Suprapubic skin (tissue), 4 donors: Measurements from ENCODE around the gene CIRBP. TPM values are rescaled to one million over a fixed set of nuclear protein-coding genes. Genes with fewer than 3 reads are reported as not detected.

Source experiments
- DNase-seq, 2 donors: peaks; one replicate each; pipeline ENCODE4 v3.0.0-alpha.2; 2019; ENCODE audit warnings: low spot score in 2 of 2
- H3K27ac ChIP-seq: fragments of 200-600 bp; sonication (generic); one replicate; pipeline ENCODE4 v1.5.1; 2019
- H3K27me3 ChIP-seq: fragments of 200-600 bp; sonication (generic); one replicate; pipeline ENCODE4 v1.5.1; 2019
- H3K36me3 ChIP-seq: fragments of 200-600 bp; sonication (generic); one replicate; pipeline ENCODE4 v1.5.1; 2019
- H3K4me1 ChIP-seq: fragments of 200-600 bp; sonication (generic); one replicate; pipeline ENCODE4 v1.5.1; 2019
- H3K4me3 ChIP-seq: fragments of 200-600 bp; sonication (generic); one replicate; pipeline ENCODE4 v1.5.1; 2019; ENCODE audit warnings: mild to moderate bottlenecking
- H3K9me3 ChIP-seq: fragments of 200-600 bp; sonication (generic); one replicate; pipeline ENCODE4 v1.5.1; 2019
- EP300 ChIP-seq: sonication (generic); formaldehyde crosslinking; IDR thresholded peaks from one replicate; pipeline ENCODE4 v1.6.1; 2017; ENCODE audit warnings: antibody characterized with exemption
- POLR2A ChIP-seq, 2 donors: fragments of 450-650 bp; IDR thresholded peaks; one replicate each; pipeline ENCODE4 v1.6.1; 2017; ENCODE audit warnings: antibody characterized with exemption in 2 of 2, mild to moderate bottlenecking in 2 of 2, moderate library complexity in 2 of 2
- POLR2AphosphoS5 ChIP-seq, 3 donors: sonication (generic); formaldehyde crosslinking; IDR thresholded peaks; one replicate each; pipeline ENCODE4 v1.6.1; 2017; ENCODE audit warnings: antibody characterized with exemption in 3 of 3
- WGBS: methylation state at CpG from one replicate; pipeline ENCODE4 v1.1.5; 2018; 5-methylcytosine and 5-hydroxymethylcytosine counted together
- total RNA-seq, 4 donors: library from RNA; depleted of rRNA; stranded (reverse); fragments of >200 nt; gene quantifications; one replicate each; pipeline ENCODE4 v1.1.0, GENCODE V29; 2016
- TF ChIP-seq, protein P1 (sequence below), 2 donors: fragments of 200-600 bp in 1 of 2; fragments of 450-650 bp in 1 of 2; sonication (generic) in 1 of 2; IDR thresholded peaks; one replicate each; pipeline ENCODE4 v1.5.1; 2016 to 2019; ENCODE audit warnings: antibody characterized with exemption in 2 of 2, mild to moderate bottlenecking in 1 of 2, moderate library complexity in 1 of 2

CIRBP gene
- total RNA-seq, 4 donors from 2014 or later, result 338 to 672 (median 451) TPM

DNA sequence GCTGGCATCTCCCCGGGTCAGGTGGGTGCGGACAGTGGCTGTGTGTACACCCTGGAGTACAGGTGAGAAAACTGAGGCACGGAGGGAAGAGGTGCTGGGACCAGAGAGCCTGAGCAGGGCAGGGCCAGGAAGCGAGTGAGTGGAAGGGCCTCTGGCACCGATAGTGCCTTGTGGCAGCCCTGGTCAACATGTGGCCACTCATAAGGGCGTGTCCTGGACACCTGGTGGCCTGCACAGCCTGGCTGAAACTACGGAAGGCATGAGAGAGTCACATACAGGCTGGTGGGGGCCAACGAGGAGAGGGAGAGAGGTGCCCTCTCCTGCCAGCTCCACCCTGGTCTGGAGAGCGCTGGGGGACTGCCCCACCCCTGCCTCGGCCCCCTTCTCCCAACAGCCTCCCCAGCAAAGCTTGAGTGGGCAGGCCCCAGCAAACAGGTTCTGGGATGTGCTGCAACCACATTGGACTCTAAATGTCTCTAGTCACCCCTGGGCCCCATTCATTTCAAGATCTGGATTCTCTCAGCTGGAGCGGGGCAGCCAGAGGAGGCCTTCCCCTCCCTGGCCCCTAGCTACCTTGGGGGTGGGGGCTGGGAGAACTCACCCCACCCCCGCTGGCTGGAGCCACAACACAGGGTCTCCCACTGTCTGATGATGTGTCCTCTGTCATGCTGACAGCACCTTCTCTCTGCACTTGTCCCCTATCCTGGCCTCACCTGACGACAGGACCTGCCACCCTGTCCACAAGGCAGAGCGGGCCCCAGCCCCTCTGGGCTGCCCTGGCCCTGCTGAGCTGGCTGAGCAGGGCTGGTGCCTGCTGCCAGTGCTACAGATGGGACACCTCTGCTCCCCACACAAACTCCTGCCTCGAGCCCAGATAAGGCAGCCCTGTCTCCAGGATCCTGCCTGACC, 37.1 kb upstream of the CIRBP start:
- H3K4me3 ChIP-seq, result no peak overlapping the region
- no peaks in the 10 kb centered on the region for H3K9me3 ChIP-seq
- H3K27ac ChIP-seq, result no peak overlapping the region
- H3K4me1 ChIP-seq, result peaks cover 33% of the 10 kb centered on the region
- 69% methylated on average over 9 of the region's 15 CpGs for WGBS
- peaks cover 2% of the 10 kb centered on the region for H3K27me3 ChIP-seq
- DNase-seq, result no peak
- TF ChIP-seq POLR2AphosphoS5 (IDR thresholded peaks at IDR 0.05), result no peak
- TF ChIP-seq, protein P1, sequence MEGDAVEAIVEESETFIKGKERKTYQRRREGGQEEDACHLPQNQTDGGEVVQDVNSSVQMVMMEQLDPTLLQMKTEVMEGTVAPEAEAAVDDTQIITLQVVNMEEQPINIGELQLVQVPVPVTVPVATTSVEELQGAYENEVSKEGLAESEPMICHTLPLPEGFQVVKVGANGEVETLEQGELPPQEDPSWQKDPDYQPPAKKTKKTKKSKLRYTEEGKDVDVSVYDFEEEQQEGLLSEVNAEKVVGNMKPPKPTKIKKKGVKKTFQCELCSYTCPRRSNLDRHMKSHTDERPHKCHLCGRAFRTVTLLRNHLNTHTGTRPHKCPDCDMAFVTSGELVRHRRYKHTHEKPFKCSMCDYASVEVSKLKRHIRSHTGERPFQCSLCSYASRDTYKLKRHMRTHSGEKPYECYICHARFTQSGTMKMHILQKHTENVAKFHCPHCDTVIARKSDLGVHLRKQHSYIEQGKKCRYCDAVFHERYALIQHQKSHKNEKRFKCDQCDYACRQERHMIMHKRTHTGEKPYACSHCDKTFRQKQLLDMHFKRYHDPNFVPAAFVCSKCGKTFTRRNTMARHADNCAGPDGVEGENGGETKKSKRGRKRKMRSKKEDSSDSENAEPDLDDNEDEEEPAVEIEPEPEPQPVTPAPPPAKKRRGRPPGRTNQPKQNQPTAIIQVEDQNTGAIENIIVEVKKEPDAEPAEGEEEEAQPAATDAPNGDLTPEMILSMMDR (IDR thresholded peaks at IDR 0.05), result no peak
- no peak for TF ChIP-seq POLR2A (IDR thresholded peaks at IDR 0.05)
- TF ChIP-seq EP300, result no peak
- H3K36me3 ChIP-seq, result peaks cover 18% of the 10 kb centered on the region

DNA sequence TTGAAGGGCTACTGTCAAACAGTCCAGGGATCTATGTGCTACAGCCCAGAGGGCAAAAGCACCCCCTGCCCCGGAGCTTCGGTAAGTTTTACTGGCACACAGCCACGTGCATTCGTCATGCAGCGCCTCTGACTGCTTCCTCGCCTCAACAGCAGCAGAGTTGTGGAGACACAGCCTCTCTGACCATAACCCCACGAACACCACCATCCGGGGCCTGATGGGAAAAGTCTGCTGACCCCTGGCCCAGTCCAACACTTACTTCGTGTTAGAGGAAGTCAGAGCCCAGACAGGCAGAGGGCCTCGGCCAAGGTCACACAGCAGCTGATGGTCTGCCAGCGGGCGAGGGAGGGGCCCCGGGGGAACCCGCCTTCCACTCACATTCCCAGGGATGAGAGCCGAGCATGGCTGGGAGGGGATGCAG, 36.5 kb upstream of the CIRBP start:
- Histone ChIP-seq H3K4me3 (no peak overlapping the region), H3K4me1 (peaks cover 40% of the 10 kb centered on the region), H3K27ac (peak overlapping the region; percentile 24), H3K36me3 (peaks cover 11% of the 10 kb centered on the region), H3K27me3 (peaks cover 7% of the 10 kb centered on the region), H3K9me3 (no peaks in the 10 kb centered on the region)
- no peak for TF ChIP-seq EP300
- TF ChIP-seq POLR2AphosphoS5 (IDR thresholded peaks at IDR 0.05), result no peak
- no peak for TF ChIP-seq POLR2A (IDR thresholded peaks at IDR 0.05)
- TF ChIP-seq, protein P1 (IDR thresholded peaks at IDR 0.05), result no peak
- DNase-seq, result no peak
- WGBS, result no CpG with 5 or more reads among the region's 15 CpGs

DNA sequence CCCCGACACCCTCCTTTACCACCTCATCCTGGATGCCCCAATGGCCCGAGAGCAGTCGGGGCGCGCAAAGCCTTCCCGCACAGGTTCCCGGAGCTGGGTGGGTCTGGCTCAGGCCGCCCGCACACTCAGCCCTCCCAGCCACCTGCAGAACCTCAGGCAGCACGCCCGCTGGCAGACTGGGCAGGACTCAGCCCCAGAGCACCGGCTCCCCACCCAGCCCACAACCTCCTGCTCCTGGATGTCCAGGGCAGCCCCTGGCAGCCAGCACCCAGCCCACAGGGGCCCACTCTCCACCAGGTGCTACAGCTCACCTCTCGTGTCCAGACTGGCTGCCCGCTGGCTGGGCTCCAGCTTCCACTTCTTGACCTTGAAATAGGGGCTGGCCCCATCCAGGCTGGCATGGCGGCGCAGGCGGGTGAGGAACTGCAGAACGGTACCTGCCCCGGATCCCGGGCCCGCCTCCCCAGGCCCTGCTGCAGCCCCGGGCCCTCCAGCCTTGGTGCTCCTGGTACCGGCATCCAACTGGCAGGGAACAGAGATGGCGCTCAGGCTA, 35.9 kb upstream of the CIRBP start:
- Histone ChIP-seq H3K27ac (peak overlapping the region; percentile 24), H3K9me3 (no peaks in the 10 kb centered on the region), H3K4me1 (peaks cover 43% of the 10 kb centered on the region), H3K27me3 (peaks cover 7% of the 10 kb centered on the region), H3K36me3 (peaks cover 6% of the 10 kb centered on the region), H3K4me3 (no peak overlapping the region)
- no peak for DNase-seq
- no CpG with 5 or more reads among the region's 24 CpGs for whole genome bisulfite sequencing
- TF ChIP-seq POLR2AphosphoS5 (IDR thresholded peaks at IDR 0.05) (no peak), POLR2A (IDR thresholded peaks at IDR 0.05) (no peak), EP300 (no peak)
- TF ChIP-seq, protein P1 (IDR thresholded peaks at IDR 0.05), result no peak

DNA sequence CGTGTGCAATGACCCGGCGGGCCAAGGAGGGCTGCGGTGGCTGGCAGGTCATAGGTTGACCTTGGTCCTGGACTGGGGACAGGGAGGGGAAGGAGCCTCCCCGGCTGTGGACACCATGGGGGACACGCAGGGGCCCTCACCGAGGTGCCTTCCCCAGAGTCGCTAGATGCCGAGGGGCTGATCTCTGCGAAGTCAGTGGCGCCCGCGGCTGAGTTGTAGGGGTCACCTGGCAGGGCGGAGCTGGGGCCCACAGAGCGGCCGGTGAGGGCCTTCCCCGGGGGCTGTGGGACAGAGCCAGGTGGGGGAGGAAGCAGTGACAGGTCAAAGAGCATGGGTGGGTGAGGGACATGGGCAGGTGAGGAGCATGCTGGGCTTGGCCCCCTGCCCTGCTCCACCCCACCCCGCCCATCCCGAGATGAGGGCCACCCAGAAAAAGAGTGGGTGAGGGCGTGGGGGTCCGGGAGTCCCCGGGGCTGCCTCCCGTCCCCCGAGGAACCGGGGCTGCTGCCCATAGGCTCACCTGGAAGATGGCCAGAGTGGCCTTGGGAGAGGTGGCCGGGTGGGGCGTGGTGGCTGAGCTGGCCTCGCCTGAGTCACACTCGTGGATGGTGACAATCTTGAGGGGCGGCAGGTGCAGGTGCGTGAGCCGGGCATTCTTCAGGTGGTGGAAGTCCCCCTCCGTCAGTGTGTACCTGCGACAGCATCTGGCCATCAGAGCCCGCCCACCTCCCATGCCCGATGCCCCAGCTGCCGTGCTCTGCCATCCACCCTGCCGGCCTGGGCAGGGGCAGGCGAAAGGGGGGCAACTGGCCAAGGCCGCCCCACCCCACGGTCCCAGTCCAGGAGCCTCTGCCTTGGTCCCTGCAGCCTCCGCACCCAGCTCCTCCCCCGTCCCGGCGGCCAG, 34.8 kb upstream of the CIRBP start:
- TF ChIP-seq EP300 (no peak), POLR2AphosphoS5 (IDR thresholded peaks at IDR 0.05) (no peak), POLR2A (IDR thresholded peaks at IDR 0.05) (no peak)
- TF ChIP-seq, protein P1 (IDR thresholded peaks at IDR 0.05), result no peak
- no peak overlapping the region for H3K4me3 ChIP-seq
- no peak for DNase-seq
- H3K9me3 ChIP-seq, result no peaks in the 10 kb centered on the region
- WGBS, result 92% methylated on average over 15 of the region's 45 CpGs
- H3K27me3 ChIP-seq, result peaks cover 7% of the 10 kb centered on the region
- H3K36me3 ChIP-seq, result no peaks in the 10 kb centered on the region
- H3K4me1 ChIP-seq, result peaks cover 49% of the 10 kb centered on the region
- no peak overlapping the region for H3K27ac ChIP-seq
